PFSK-1 (cell line): ENCODE results near the gene ITIH5.

Source experiments
- POLR2AphosphoS5 ChIP-seq: IDR thresholded peaks from 2 replicates; pipeline ENCODE4 v1.6.1; 2012; ENCODE audit warnings: low read depth, mild to moderate bottlenecking, control low read depth, low read length, moderate library complexity
- REST ChIP-seq, 2 experiments: IDR thresholded peaks; 2 replicates each; pipeline versions ENCODE4 v1.6.1 to v1.8.0; 2011 to 2012; ENCODE audit warnings: low read depth in 2 of 2, low read length in 2 of 2, control low read depth in 1 of 2, inconsistent platforms in 1 of 2, mild to moderate bottlenecking in 1 of 2, moderate library complexity in 1 of 2; ENCODE audit not compliant: insufficient read depth in 1 of 2
- TAF1 ChIP-seq: IDR thresholded peaks from 2 replicates; pipeline ENCODE4 v1.6.1; 2012; ENCODE audit warnings: low read length, control low read depth, borderline replicate concordance; ENCODE audit not compliant: insufficient read depth

DNA sequence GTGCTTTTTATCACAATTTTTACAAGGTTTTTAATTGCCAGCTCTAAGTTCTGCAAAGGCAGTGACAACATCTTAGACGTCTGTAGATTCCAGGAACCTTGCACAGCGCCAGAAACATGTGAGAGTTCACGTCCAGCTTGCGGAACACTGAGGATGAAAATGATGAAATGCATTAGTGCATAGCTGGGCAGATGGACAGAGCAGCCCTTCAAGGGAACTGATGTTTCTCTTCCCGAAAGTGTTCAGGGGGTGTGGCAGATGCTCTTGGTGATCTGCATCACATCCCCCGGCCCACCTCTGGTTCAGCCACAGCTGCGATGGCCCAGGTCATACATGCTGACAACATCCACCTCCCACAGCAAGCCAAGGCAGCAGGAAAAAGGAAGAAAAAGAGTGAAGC, 40.9 kb downstream of the ITIH5 start:
- TF ChIP-seq POLR2AphosphoS5 (no peak), TAF1 (no peak), REST (IDR thresholded peaks at IDR 0.05; ENCODE audit: insufficient read depth in 1 of 2, low read depth in 2 of 2, low read length in 2 of 2) (no peak)
